Embryonic facial prominence (tissue), 1 donor: ENCODE measurements around the gene NTN1.

Experiments used
- DNase-seq: peaks from one replicate; pipeline ENCODE4 v3.0.0-alpha.2; 2016; ENCODE audit errors: extremely low spot score

The NTN1 gene

GRCh38 chr17:9158544-9159452 is 137.5 kb downstream of the NTN1 start:
- no peak for DNase-seq

GRCh38 chr17:9162275-9162985 is 141.1 kb downstream of the NTN1 start:
- DNase-seq, result no peak

- no peak for DNase-seq
These were observed 145.5 kb downstream of the NTN1 start for GRCh38 chr17:9166788-9167187.

GRCh38 chr17:9167379-9167778 is 146.1 kb downstream of the NTN1 start:
- DNase-seq, result no peak

- DNase-seq, result no peak
These were observed 147.8 kb downstream of the NTN1 start for GRCh38 chr17:9169116-9169515.

- no peak for DNase-seq
These were observed 149.0 kb downstream of the NTN1 start for GRCh38 chr17:9170336-9170735.

- DNase-seq, result no peak
These were observed 149.5 kb downstream of the NTN1 start for GRCh38 chr17:9170853-9171252.

GRCh38 chr17:9173386-9173983 is 152.2 kb downstream of the NTN1 start:
- no peak for DNase-seq

- no peak for DNase-seq
These were observed 153.0 kb downstream of the NTN1 start for GRCh38 chr17:9174312-9174711.

GRCh38 chr17:9174779-9175574 is 153.7 kb downstream of the NTN1 start:
- DNase-seq, result no peak

GRCh38 chr17:9175700-9176467 is 154.6 kb downstream of the NTN1 start:
- no peak for DNase-seq

GRCh38 chr17:9177212-9177611 is 155.9 kb downstream of the NTN1 start:
- no peak for DNase-seq

- no peak for DNase-seq
These were observed 157.0 kb downstream of the NTN1 start for GRCh38 chr17:9178319-9178718.

GRCh38 chr17:9179602-9180001 is 158.3 kb downstream of the NTN1 start:
- no peak for DNase-seq

GRCh38 chr17:9181640-9182039 is 160.3 kb downstream of the NTN1 start:
- no peak for DNase-seq

GRCh38 chr17:9183306-9183705 is 162.0 kb downstream of the NTN1 start:
- no peak for DNase-seq

- no peak for DNase-seq
These were observed 163.8 kb downstream of the NTN1 start for GRCh38 chr17:9185142-9185541.

GRCh38 chr17:9185688-9186284 is 164.5 kb downstream of the NTN1 start:
- DNase-seq, result no peak

GRCh38 chr17:9187828-9188227 is 166.5 kb downstream of the NTN1 start:
- DNase-seq, result no peak

- DNase-seq, result no peak
These were observed 167.1 kb downstream of the NTN1 start for GRCh38 chr17:9188367-9188766.

GRCh38 chr17:9189870-9190269 is 168.6 kb downstream of the NTN1 start:
- DNase-seq, result no peak
